Measurements from ENCODE around the gene ICOS. TPM values are rescaled to one million over a fixed set of nuclear protein-coding genes. Genes with fewer than 3 reads are reported as not detected.

The ICOS gene
- total RNA-seq, 1 experiment from 2014 or later = not detected

DNA sequence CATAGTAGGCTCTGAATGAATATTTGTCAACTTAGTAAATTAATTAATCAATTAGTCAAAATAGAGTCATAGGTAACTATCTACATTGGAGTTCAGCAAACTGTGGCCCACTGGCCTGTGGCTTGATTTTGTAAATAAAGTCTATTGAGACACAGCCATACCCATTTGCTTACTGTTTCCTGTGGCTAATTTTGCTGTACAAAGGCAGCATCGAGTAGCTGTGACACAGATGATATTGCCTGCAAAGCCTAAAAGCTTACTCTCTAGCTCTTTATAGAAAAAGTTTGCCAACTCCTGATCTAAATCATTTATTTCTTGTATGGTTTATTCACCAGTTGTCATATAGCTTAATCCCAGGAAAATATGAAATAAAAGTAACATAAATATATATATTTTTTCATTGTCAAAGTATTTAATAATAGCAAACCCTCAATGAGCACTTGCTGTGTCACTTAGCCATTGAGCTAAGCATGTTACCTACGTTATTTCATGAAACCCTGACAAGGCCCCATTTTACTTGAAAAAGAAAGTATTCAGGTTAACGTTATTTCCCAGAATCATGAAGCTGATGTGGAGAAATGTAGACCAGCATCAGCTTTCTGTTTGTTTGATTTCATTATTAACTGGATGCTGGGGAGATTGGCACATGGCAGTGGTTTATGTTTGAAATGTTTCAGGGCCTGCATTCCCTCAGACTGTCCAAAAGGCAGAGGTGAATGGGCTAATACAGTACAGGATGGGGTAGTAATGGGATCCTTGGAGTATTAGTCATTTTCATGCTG is 69.6 kb downstream of the ICOS start:
- Histone ChIP-seq H3K4me1 (ENCODE audit: insufficient read depth, low read length) (no peaks in the 10 kb centered on the region), H3K79me1 (ENCODE audit: insufficient read depth, low read depth, low read length, poor library complexity, severe bottlenecking) (no peaks in the 10 kb centered on the region), H3K4me2 (ENCODE audit: insufficient read depth, insufficient read length, low read length) (no peak overlapping the region), H3K23me2 (ENCODE audit: insufficient read length, low read depth, low read length, poor library complexity, severe bottlenecking) (no peaks in the 10 kb centered on the region), H3K9ac (ENCODE audit: extremely low read depth, insufficient read length, low read length) (no peak overlapping the region), H3K9me3 (ENCODE audit: control insufficient read depth, low read depth, low read length) (no peaks in the 10 kb centered on the region), H3T11ph (ENCODE audit: low read length) (no peak overlapping the region), H2BK12ac (ENCODE audit: insufficient read length, low read depth, low read length) (no peak overlapping the region), H3K27ac (ENCODE audit: insufficient read length, low read depth, low read length) (no peak overlapping the region), H3K56ac (ENCODE audit: insufficient read length, low read depth, low read length) (no peak overlapping the region), H2AFZ (ENCODE audit: low read length) (no peak overlapping the region), H2BK20ac (ENCODE audit: low read depth, low read length, poor library complexity, severe bottlenecking) (no peak overlapping the region), H4K20me1 (ENCODE audit: control insufficient read depth, insufficient read depth, insufficient read length) (no peaks in the 10 kb centered on the region), H3K23ac (ENCODE audit: insufficient read length, low read depth, low read length) (no peak overlapping the region), H4K8ac (replicated peaks; ENCODE audit: insufficient read length, low read depth, low read length) (no peak overlapping the region), H4K5ac (ENCODE audit: insufficient read length, low read depth, low read length) (no peak overlapping the region), H2BK15ac (ENCODE audit: low read depth, low read length) (no peak overlapping the region), H2AK5ac (ENCODE audit: insufficient read length, low read length) (no peak overlapping the region), H3K18ac (ENCODE audit: insufficient read length, low read depth, low read length) (no peak overlapping the region), H2BK120ac (ENCODE audit: low read depth, low read length, poor library complexity, severe bottlenecking) (no peak overlapping the region), H2BK5ac (ENCODE audit: insufficient read length, low read length) (no peak overlapping the region), H3K27me3 (ENCODE audit: insufficient read depth, low read length) (no peaks in the 10 kb centered on the region), H3K4ac (ENCODE audit: low read depth, low read length) (no peak overlapping the region), H3K79me2 (ENCODE audit: insufficient read depth, low read length) (no peaks in the 10 kb centered on the region), H3K14ac (ENCODE audit: insufficient read depth, low read length) (no peak overlapping the region), H4K91ac (ENCODE audit: insufficient read length, low read depth, low read length) (no peak overlapping the region)
- Mint-ChIP-seq H3K4me3 (no peak overlapping the region), H3K36me3 (ENCODE audit: insufficient read depth in 1 of 3, low read depth in 3 of 3) (no peaks in the 10 kb centered on the region; a peak in 1 of 7 replicates), H3K27me3 (ENCODE audit: low read depth) (no peaks in the 10 kb centered on the region; the same call in none of the 2 replicates), H3K27ac (no peak overlapping the region), H3K4me1 (no peaks in the 10 kb centered on the region), H3K9me3 (no peaks in the 10 kb centered on the region)
- no peak for DNase-seq
- TF ChIP-seq, protein P1, sequence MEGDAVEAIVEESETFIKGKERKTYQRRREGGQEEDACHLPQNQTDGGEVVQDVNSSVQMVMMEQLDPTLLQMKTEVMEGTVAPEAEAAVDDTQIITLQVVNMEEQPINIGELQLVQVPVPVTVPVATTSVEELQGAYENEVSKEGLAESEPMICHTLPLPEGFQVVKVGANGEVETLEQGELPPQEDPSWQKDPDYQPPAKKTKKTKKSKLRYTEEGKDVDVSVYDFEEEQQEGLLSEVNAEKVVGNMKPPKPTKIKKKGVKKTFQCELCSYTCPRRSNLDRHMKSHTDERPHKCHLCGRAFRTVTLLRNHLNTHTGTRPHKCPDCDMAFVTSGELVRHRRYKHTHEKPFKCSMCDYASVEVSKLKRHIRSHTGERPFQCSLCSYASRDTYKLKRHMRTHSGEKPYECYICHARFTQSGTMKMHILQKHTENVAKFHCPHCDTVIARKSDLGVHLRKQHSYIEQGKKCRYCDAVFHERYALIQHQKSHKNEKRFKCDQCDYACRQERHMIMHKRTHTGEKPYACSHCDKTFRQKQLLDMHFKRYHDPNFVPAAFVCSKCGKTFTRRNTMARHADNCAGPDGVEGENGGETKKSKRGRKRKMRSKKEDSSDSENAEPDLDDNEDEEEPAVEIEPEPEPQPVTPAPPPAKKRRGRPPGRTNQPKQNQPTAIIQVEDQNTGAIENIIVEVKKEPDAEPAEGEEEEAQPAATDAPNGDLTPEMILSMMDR (conservative IDR thresholded peaks at IDR 0.05) = no peak
- WGBS (ENCODE audit: extremely low coverage, insufficient read length, low lambda C conversion rate) = no CpG with 5 or more reads among the region's 3 CpGs
